ENCODE measurements around the gene PTPRA.

- TF ChIP-seq CTCF (IDR thresholded peaks at IDR 0.05; ENCODE audit: poor library complexity) (peak; percentile 4), EZH2 (IDR thresholded peaks at IDR 0.05; ENCODE audit: borderline replicate concordance) (no peak)
Measured at GRCh38 chr20:2873747-2874041, 413 bp downstream of the PTPRA start.

Measured in hepatocyte (in vitro differentiated cells).